Measurements from ENCODE around the gene PTPRD.

The PTPRD gene

GRCh38 chr9:8434621-8435020 is 2178.2 kb downstream of the PTPRD start:
- DNase-seq (ENCODE audit: low spot score), result no peak

- no peak for DNase-seq (ENCODE audit: low spot score)
Observed at GRCh38 chr9:8432224-8432623, 2180.6 kb downstream of the PTPRD start.

GRCh38 chr9:8431505-8431904 is 2181.3 kb downstream of the PTPRD start:
- no peak for DNase-seq (ENCODE audit: low spot score)

GRCh38 chr9:8430945-8431344 is 2181.9 kb downstream of the PTPRD start:
- DNase-seq (ENCODE audit: low spot score), result no peak

- no peak for DNase-seq (ENCODE audit: low spot score)
Observed at GRCh38 chr9:8429768-8430167, 2183.0 kb downstream of the PTPRD start.

GRCh38 chr9:8429157-8429556 is 2183.6 kb downstream of the PTPRD start:
- DNase-seq (ENCODE audit: low spot score), result no peak

- no peak for DNase-seq (ENCODE audit: low spot score)
Observed at GRCh38 chr9:8428389-8428788, 2184.4 kb downstream of the PTPRD start.

- no peak for DNase-seq (ENCODE audit: low spot score)
Observed at GRCh38 chr9:8424786-8425410, 2187.9 kb downstream of the PTPRD start.

- no peak for DNase-seq (ENCODE audit: low spot score)
Observed at GRCh38 chr9:8420416-8420815, 2192.4 kb downstream of the PTPRD start.

GRCh38 chr9:8419596-8420275 is 2193.1 kb downstream of the PTPRD start:
- DNase-seq (ENCODE audit: low spot score), result no peak

GRCh38 chr9:8417341-8417740 is 2195.5 kb downstream of the PTPRD start:
- DNase-seq (ENCODE audit: low spot score), result no peak

- DNase-seq (ENCODE audit: low spot score), result no peak
Observed at GRCh38 chr9:8412327-8412726, 2200.5 kb downstream of the PTPRD start.

- DNase-seq (ENCODE audit: low spot score), result no peak
Observed at GRCh38 chr9:8408575-8409190, 2204.1 kb downstream of the PTPRD start.

GRCh38 chr9:8401961-8402705 is 2210.7 kb downstream of the PTPRD start:
- no peak for DNase-seq (ENCODE audit: low spot score)

GRCh38 chr9:8400378-8400777 is 2212.4 kb downstream of the PTPRD start:
- DNase-seq (ENCODE audit: low spot score), result no peak

- no peak for DNase-seq (ENCODE audit: low spot score)
Observed at GRCh38 chr9:8395022-8395421, 2217.8 kb downstream of the PTPRD start.

GRCh38 chr9:8394341-8394740 is 2218.5 kb downstream of the PTPRD start:
- no peak for DNase-seq (ENCODE audit: low spot score)

GRCh38 chr9:8392866-8393265 is 2219.9 kb downstream of the PTPRD start:
- no peak for DNase-seq (ENCODE audit: low spot score)

- DNase-seq (ENCODE audit: low spot score), result no peak
Observed at GRCh38 chr9:8391566-8391965, 2221.2 kb downstream of the PTPRD start.

- DNase-seq (ENCODE audit: low spot score), result no peak
Observed at GRCh38 chr9:8391132-8391531, 2221.7 kb downstream of the PTPRD start.

- no peak for DNase-seq (ENCODE audit: low spot score)
Observed at GRCh38 chr9:8390571-8390970, 2222.2 kb downstream of the PTPRD start.

- no peak for DNase-seq (ENCODE audit: low spot score)
Observed at GRCh38 chr9:8389531-8389930, 2223.3 kb downstream of the PTPRD start.

GRCh38 chr9:8388132-8388531 is 2224.7 kb downstream of the PTPRD start:
- DNase-seq (ENCODE audit: low spot score), result no peak
